HG02759 (cell line): ENCODE data around the gene HOXA9.

Source experiments
- ATAC-seq: cut with Tn5 transposase; IDR thresholded peaks from one replicate; pipeline ENCODE4 v1.9.1; 2021; ENCODE audit warnings: mild to moderate bottlenecking, moderate library complexity; ENCODE audit not compliant: unreplicated experiment

The HOXA9 gene

DNA sequence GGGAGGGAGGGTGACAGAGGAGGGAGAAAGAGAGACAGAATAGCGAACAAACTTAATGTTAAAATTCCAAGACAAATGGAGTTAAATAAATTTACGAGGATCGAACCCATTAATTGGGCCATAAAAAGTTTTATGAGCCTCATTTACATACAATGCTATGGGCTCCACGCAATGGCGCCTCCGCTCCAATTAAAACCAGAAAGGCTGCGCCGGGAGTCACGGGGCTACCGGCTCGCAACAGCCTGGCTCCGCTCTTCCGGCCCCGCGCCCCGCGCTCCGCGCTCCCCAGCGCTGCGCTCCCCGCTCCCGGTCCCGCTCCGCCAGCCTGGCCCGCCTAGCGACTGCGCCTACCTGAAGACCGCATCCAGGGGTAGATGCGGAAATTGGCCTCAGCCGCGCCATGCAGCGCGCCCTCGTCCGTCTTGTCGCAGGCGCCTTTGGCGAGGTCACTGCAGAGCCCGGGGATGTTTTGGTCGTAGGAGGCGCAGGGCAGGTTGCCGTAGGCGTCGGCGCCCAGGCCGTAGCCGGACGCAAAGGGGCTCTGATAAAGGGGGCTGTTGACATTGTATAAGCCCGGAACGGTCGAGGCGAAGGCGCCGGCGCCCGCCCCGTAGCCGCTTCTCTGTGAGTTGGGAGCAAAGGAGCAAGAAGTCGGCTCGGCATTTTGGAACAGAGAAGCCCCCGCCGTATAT, 9.4 kb downstream of the HOXA9 start:
- no peak for ATAC-seq

DNA sequence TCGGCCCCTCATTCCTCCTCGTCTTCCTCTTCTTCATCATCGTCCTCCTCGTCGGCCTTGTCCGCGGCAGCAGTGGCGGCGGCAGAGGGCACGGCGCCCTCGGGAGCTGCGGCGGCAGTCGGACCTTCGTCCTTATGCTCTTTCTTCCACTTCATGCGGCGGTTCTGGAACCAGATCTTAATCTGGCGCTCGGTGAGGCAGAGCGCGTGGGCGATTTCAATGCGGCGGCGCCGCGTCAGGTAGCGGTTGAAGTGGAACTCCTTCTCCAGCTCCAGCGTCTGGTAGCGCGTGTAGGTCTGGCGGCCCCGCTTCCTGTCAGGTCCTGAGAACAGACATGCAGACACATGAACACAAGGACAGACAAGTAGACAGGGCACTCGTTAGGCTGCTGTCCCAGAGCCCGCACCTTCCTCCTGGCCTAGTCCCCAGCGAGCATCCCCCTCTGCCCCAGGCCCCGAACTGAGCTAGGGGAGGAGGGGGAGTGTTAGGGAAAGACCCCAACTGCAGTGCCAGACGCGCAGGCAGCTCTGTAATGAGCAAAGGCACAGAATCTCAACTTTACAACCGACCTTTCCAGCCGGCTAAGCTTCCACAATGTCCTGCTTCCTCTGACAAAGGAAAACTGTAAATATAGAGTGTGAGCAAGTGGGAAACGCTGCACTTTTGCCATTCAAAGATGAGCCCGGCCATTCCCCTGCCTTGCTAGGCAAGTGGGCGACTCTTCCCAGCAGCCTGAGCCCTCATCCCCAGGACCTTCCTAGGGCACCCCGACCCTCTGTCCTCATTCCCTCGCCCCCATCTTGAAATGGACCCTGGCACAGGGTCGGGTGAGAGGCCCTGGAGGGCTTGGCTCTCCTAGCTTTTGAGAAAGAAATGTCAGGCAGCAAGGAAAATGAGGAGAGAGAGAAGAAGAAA, 10.2 kb downstream of the HOXA9 start:
- no peak for ATAC-seq

DNA sequence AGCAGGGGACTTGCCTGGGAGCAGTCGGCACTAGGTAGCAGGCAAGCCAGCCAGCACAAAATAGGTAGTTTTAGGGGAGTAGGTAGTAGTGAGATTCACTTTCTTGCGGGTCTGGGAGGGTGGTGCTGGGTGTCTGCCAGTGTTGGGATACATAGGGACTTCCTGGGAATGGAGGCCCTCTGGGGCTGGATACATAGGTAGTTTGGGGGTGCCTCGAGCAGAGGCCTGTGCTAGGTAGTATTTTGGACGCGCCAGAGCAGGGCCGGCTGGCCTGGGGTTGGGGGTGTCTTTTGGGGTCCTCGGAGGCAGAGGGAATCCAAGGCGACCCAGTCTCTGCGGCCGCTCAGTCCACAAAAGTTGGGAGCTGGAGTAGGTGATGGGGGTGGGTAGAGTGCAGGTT, 11.0 kb downstream of the HOXA9 start:
- ATAC-seq = no peak

DNA sequence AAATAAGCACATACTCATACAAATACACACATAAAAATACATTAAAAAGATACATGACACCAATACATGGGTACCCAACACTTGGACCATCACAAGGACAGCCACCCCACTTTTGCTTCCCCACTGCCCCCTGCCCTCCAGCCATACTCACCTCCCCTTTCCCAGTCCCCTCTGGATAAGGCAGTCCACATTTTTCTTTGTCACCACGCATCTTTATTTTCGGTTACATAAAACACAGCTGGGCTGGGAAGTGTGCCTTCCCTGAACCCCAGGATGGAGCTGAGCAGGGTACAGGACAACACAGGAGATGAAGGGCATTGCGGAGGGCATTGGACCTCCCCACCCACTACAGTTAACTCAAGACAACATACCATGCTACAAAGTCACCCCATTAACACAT, 11.8 kb downstream of the HOXA9 start:
- no peak for ATAC-seq

DNA sequence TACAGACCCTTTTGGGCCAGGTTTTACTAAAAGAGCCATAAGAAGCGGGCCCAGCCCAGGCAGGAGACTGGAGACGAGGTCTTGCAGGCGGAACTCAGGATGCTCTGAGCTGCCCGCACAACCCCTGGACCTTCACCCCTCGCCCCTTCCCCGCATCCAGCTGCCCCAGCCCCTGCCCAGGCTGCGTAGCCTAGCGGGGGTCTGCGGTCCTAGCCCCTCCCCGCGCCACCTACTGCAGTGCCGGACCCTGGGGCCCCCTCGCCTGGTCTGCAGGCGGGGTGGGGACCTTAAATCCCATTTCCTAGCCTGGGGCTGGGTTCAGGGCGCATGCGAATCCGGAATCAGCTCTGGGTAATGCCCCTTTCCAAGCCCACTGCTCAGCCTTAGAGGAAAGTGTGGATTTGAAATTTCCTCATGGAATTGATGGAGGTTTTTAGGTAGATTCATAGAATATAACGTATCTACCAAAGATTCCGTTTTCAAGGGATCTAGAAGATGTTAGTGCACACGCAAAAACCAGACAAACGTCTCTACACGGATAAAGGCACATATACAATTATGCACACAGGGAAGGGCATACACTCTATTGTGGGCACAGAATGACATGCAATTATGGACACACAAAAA, 12.4 kb downstream of the HOXA9 start:
- ATAC-seq = no peak

DNA sequence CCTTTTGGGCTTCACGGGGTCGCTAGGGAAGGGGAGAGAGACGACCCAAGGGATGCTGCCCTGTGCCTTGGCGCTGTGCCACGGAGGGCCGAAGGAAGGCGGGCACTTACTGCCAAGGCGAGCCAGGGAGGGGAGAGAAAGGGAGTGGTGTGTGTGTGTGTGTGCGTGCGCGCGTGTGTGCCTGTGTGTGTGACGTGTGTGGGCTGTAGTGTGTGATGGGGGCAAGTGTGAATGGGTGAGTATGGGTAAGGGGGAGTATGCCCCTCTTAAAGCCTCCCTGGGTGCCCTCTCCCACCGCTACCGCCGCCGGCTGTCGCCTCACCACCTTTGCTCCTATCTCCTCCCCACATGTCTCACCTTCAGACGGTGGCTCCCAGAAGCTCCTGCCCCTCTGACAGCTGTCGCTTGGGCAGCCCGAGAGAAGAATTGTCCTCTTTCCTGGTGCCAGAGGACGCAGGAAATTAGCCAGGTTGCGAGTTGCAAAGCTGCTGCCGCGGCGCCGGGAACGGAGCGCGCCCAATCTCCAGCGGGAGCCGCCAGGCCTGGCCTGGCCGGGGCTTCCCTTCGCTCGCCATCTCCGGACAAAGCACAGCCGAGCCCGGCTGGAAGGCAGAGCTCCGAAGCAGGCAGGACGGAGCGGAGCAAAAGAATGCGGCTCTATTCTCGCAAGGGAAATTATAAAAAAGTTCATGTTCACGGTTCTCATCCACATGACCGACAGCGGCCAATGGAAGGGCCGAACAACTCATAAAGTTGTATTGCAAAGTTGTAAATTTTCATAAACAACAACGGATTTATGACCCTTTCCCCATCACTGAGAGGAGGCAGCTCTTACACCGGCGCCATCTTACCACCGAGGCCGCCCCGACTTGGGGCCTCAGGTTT, 13.2 kb downstream of the HOXA9 start, which contains the start of gene HOXA3:
HOXA3 (minus strand) TSS at position 653 of the 885 bp plus-strand sequence. CDS start 41,943 bp downstream, outside the sequence.
- no peak for ATAC-seq

DNA sequence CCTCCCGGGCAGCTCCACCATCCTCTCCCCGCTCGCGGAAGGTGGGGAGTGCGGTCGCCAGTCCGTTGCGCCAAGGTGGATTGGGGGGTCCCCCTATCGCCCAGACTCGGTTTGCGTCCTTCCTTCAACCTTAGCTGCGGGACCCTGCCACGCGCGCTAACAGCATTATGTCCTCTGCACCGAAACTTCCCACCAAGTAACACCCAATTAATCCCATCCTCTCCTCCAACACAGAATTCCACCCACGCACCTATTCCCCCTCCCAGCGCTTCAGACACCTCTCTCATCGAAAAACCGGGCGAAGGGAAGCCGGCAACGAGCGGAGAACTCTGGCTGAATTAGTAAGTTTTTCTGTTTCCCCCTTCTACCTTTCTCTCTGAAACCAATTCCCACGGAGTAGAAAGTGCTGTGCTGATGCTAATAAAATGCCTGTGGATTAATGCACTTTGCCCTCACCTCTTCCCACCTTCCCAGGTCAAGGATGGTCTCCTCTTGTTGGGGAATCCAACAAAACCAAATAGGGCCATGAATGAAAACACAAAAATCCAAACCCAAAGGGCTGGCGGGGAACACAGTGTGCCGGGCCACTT, 13.9 kb downstream of the HOXA9 start:
- ATAC-seq = no peak

DNA sequence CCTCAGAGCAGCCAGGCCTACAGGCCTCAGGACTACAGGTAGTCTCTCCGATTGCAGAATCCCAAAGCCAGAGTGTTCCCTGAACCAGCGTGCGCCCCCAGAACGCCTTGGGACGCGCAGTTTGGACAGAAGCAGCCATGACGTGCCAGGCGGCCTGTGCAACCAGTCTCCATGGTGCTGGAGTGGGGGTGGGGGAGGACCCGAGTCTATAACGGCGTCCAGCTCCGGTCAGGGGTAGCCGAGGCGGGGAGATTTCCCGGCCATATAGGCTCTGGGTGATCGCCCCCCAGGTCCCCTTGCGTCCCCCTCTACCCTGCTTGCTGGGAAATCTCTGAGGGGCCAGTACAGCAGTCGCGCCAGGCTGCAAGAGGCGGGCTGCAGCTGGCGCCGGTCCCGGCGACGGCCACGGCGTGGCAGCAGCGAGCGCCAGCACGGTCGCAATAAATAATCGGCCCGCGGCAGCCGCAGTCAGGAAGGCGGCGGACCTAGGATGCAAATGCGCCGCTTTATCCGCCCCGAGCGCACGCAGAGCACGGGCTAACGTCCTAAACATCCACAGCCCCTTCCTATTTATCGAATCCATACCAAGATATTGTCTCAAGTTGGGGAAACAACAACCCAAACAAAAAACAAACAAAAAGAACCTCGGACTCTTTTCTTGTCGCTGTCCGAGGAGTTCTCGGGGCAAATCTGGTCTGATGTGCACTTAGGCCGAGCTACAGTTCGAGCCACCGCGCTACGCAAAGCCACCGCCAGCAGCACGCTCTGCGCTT, 14.6 kb downstream of the HOXA9 start:
- ATAC-seq = peak; percentile 86

DNA sequence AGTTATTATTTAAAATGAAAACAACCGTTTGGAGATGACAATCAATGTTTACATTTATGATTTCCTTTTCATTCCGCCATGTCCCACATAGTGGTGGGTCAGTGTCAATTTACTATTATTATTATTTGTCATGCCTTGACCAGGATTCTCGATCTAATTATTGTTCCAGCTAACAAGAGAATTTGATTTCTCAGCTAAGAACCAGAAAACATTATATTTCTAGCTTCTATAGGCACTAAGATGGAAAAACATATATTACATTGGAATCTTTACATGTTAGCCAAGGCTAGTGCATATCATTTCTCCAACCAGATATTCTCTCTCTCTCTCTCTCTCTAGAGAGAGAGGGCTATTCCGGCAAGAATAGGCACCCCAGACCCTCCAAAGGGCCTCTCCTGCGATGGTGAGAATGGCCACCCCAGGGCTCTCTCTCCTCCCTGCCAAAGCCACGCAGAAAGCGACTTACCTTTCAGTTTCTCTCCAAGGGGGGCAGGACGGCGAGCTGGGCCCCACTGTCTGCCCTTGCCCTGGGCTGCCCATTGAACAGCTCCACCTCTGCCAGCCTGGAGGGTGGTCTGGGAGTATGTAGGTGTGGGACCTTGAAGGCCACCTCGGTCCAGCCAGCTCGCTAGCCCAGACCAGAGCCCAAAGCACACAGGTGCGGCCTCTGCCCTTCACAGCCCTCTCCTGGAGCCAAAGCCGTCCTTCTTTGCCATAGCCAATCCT, 15.3 kb downstream of the HOXA9 start:
- ATAC-seq = no peak

DNA sequence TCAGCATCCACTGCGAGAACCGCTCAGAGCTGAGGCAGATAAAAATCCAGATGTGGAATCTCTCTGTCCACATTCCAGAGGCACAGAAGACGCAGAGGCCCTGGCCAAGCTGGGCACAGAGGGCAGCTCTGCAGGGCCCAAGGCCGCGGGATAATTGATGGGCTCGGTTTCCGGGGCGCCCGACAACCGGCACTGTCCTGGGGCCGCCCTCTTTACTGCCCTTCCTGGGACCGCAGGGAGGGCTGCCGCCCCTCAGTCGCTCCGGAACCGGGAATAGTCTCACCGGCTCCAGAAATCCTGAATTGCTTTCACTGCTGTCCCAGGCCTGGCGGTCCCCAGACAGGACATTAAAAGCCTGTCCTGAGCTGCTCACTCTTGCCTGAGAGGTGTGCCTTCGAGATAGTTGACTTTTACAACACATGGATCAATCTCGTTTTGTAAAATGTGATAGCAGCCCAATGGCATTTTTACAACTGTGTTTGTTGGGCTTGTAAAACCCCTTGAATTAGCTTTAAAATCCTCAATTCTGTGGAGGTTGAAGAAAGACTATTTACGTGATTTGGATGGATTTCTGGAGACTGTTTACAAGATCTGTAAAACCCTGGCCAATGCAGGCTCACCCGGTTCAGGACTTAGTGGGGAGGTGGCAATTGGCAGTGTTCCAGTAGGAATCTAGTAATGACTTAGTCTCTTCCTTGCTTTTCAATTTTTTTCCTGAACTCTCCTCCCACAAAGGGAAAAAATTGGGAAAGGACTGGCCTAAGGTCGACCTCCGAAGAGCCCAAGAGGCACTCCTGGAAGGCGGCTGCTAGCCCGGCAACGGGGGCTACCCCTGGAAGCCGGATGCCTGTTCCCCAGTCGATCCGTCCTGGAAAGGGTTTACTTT, 16.3 kb downstream of the HOXA9 start:
- ATAC-seq = no peak

DNA sequence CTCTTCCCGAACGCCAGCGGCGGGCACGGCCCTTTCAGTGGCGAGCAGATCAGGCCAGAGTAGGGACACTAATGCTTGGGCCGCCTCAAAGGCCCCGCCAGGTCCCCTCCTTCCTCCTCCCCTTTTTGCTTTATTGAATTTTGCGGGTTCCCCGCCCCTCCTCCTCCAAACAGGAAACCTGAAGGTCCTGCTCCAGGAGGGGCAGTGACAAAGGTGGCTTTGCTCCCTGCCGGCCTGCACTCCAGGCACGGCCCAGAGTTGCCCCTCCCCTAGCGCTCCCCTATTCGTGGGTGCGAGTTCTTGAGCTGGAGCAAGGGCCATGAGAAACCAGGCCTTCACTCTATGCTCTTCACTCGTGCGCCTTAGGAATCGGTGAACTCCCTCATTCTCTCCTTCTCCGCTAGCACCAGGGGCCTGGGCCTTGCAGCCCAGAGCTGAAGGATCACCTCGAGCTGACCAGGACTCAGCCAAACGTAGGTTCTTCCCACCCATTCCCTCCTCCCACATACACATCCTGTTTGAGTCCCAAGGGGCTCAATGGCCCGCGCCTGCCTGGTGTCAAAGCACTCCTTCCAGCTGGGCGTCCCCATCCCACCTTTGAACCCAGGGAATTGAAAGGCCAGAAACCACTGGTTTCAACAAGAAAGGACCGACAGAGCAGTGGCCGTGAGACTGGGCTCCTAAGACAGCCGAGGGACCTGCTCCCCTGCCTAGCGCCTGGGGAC, 17.1 kb downstream of the HOXA9 start:
- ATAC-seq = no peak

DNA sequence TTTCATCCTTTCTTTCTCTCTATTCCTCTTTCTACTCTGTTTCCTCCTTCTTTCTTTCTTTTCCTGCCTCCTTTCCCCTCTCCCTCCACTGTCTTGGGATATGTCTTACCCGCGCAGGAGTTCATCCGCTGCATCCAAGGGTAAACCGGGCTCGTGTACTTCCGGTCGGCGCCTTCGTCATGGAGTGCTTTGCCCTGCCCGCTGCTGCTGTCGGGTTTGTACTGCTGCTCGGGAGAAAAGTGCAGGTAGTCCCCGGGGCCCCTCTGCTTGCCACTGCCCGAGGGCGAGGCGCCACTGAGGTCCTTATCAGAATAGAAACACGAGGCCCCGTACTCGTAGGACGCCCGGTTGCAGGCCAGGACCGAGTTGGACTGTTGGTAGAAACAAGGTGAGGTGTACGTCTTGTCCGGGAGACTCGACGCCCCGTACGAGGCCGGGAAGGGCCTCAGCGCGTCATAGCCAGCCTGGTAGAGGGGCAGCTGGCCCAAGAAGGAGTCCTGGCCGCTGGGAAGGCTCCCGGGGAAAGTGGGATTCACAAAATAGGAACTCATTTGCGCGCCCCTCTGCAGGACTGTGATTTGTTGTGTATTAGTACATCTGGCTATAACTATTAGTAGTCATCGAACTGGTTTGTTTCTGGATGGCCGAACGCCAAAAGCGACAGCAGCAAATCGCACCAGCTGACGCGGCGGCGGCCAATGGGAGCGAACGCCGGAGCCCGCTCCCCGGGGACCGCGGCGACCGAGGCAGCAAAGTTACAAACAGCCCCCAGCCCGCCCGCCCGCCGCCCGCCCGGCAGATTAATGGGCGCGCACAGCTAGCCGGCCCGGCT, 17.9 kb downstream of the HOXA9 start, which contains the start of gene HOXA6:
HOXA6 (minus strand) TSS at position 576 of the 832 bp plus-strand sequence; CDS start at position 551, 25 bp downstream.
- ATAC-seq = no peak

DNA sequence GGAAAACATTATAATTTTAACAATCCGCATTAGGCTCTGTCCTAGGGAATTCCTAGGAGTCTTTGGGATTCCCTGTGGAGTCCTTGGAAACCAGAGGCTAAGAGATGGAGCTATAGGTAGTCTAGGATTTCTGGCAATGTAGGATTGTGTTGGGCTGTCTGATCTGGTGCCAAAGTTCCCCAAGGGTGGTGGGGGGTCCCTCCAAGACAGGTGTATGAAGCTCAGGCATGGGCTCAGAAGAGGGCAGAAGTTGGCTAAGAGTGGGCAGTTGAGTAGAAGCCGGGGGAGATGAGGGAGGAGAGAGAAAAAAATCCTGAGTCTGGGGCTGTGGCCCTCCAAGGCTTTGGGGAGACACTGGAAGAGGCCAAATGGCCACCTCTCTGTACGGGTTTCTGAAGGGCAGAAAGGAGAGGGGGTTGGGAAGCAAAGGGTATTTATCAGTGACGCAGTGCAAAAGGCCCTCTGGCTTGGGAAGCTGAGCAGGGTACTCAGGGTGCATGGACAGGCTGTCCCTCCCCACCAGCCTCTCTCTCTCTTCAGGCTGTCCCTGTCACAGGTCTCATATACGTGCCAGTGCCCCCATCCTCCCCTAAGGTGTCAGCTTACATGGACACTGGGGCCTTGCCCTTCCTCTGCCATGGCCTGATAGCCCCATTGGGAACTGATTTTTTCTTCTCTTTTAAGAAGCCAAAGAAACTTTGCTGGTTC, 18.7 kb downstream of the HOXA9 start:
- ATAC-seq = no peak

DNA sequence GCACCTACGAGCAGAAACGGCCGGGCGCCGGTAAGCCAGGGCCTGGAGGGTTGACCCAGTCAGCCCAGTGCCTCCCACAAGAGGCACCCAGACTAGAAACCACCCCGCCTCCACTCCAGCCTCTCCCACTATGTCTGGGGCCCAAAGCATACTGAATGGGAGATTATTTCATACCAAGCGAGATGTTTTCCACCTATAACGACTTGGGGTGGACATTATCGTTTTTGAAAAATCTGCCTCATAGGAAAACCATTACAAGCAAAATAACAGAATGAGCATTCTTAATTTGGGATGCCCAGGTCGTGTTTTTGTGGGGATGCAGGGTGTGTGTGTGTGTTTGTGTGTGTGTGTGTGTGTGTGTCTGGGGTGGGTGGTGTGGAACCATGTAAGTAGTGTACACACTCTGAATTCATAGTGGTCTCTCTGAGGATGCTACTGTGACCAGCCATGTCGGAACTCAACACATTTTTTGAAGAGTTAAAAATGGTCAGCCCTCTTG, 19.4 kb downstream of the HOXA9 start:
- no peak for ATAC-seq

DNA sequence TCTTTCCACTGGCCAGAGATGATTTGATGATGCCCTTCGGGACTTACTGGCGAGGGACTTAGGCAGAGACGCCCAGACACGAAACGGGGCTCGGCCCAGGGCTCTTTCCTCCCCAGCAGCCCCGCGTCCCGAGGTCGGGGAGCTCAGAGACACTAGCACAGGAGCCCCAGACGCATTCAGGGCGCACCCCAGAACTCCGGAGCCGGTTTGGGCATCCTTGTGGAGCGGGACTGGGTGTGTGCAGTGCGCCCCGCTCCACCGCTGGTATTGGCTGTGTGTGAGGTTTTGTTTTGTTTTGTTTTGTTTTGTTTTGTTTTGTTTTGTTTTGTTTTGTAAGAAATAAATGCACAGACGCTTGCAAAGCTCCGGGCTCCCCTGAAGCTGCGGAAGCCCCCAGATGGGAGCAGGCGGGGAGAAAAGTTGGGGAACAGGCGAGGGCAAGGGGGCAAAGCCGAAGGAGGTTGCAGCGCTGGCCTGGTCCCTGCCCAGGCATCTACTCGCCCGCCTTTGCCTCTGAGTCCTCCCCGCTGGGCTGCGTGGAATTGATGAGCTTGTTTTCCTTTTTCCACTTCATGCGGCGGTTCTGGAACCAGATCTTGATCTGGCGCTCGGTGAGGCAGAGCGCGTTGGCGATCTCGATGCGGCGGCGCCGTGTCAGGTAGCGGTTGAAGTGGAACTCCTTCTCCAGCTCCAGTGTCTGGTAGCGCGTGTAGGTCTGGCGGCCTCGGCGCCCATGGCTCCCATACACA, 20.0 kb downstream of the HOXA9 start:
- ATAC-seq = no peak
